GM12878 (cell line): ENCODE data around the gene DYNLT2B.

Source experiments
- ATF7 ChIP-seq: fragments of 450-650 bp; IDR thresholded peaks from 2 replicates; pipeline ENCODE4 v1.6.1; 2016; ENCODE audit warnings: low read depth, mild to moderate bottlenecking
- CBX3 ChIP-seq: fragments of 200-600 bp; sonication (generic); IDR thresholded peaks from 2 replicates; pipeline ENCODE4 v1.6.1; 2016; ENCODE audit warnings: low read depth, borderline replicate concordance
- CEBPB ChIP-seq, 2 experiments: fragments of 150-350 bp in 1 of 2; IDR thresholded peaks; 2 replicates each; pipeline ENCODE4 v1.6.1; 2012 to 2014; ENCODE audit warnings: low read depth in 2 of 2, low read length in 2 of 2, borderline replicate concordance in 1 of 2, inconsistent platforms in 1 of 2
- CHD2 ChIP-seq: IDR thresholded peaks from 2 replicates; pipeline ENCODE4 v1.6.1; 2011; ENCODE audit warnings: low read depth, low read length, improper control_type of control experiment, borderline replicate concordance
- JUNB ChIP-seq: IDR thresholded peaks from 2 replicates; pipeline ENCODE4 v1.6.1; 2016; ENCODE audit warnings: antibody characterized with exemption, mild to moderate bottlenecking
- MTA2 ChIP-seq: fragments of 450-650 bp; IDR thresholded peaks from 2 replicates; pipeline ENCODE4 v1.6.1; 2016; ENCODE audit warnings: low read depth, mild to moderate bottlenecking, moderate library complexity
- MYC ChIP-seq: IDR thresholded peaks from 2 replicates; pipeline ENCODE4 v1.6.1; 2011; ENCODE audit warnings: mild to moderate bottlenecking, low read length, moderate library complexity, inconsistent platforms; ENCODE audit not compliant: insufficient read depth, insufficient replicate concordance, insufficient read length, severe bottlenecking
- POLR2A ChIP-seq: IDR thresholded peaks from 2 replicates; pipeline ENCODE4 v1.6.1; 2011; ENCODE audit warnings: low read depth, mild to moderate bottlenecking, low read length
- RAD21 ChIP-seq: IDR thresholded peaks from 2 replicates; pipeline ENCODE4 v1.6.1; 2011; ENCODE audit warnings: mild to moderate bottlenecking, low read depth, low read length, moderate library complexity; ENCODE audit not compliant: insufficient read depth
- RCOR1 ChIP-seq: conservative IDR thresholded peaks from 2 replicates; pipeline ENCODE4 v1.6.1; 2012; ENCODE audit warnings: low read depth, low read length, improper control_type of control experiment
- SMC3 ChIP-seq: IDR thresholded peaks from 2 replicates; pipeline ENCODE4 v1.6.1; 2011; ENCODE audit warnings: low read length, improper control_type of control experiment, borderline replicate concordance
- TCF7 ChIP-seq: IDR thresholded peaks from 2 replicates; pipeline ENCODE4 v1.6.1; 2014; ENCODE audit warnings: antibody characterized with exemption, borderline replicate concordance
- YY1 ChIP-seq: IDR thresholded peaks from 2 replicates; pipeline ENCODE4 v1.6.1; 2011; ENCODE audit warnings: low read depth, mild to moderate bottlenecking, low read length
- TF ChIP-seq, protein P1 (sequence below), 3 experiments: IDR thresholded peaks in 2 of 3; conservative IDR thresholded peaks in 1 of 3; 2 replicates each; pipeline ENCODE4 v1.5.1; 2011; ENCODE audit warnings: low read depth in 3 of 3, low read length in 3 of 3, mild to moderate bottlenecking in 3 of 3, control low read depth in 2 of 3, moderate library complexity in 2 of 3, inconsistent platforms in 1 of 3, mixed read lengths in 1 of 3; ENCODE audit not compliant: control insufficient read depth in 2 of 3, insufficient read depth in 1 of 3; ENCODE audit errors: extremely low read depth in 1 of 3

DNA sequence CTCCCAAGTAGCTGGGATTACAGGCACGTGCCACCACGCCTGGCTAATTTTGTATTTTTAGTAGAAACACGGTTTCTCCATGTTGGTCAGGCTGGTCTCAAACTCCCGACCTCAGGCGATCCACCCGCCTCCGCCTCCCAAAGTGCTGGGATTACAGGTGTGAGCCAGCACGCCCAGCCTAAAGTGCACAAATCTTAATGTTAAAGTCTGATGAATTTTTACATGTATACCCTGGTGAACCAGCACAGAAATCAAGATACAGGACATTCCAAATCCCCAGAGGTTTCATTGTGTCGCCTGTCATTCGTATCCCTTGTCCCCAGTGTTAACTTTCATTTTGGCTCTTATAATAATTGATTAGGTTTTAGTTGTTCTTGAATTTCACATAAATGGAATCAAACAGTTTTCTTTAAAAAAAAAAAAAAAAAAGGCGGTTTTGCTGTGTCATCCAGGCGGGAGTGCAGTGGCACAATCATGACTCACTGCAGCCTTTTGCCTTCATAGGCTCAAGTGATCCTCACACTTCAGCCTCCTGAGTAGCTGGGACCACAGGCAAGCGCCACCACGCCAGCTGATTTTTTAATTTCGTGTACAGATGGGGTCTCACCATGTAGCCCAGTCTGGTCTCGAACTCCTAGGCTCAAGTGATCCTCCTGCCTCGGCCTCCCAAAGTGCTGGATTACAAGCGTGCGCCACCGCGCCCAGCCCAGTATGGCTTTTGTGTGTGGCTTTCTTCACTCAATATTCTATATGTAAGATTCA lies 21.6 kb upstream of the DYNLT2B start:
- TF ChIP-seq MTA2 = no peak
- TF ChIP-seq ATF7 = no peak
- TF ChIP-seq, protein P1, sequence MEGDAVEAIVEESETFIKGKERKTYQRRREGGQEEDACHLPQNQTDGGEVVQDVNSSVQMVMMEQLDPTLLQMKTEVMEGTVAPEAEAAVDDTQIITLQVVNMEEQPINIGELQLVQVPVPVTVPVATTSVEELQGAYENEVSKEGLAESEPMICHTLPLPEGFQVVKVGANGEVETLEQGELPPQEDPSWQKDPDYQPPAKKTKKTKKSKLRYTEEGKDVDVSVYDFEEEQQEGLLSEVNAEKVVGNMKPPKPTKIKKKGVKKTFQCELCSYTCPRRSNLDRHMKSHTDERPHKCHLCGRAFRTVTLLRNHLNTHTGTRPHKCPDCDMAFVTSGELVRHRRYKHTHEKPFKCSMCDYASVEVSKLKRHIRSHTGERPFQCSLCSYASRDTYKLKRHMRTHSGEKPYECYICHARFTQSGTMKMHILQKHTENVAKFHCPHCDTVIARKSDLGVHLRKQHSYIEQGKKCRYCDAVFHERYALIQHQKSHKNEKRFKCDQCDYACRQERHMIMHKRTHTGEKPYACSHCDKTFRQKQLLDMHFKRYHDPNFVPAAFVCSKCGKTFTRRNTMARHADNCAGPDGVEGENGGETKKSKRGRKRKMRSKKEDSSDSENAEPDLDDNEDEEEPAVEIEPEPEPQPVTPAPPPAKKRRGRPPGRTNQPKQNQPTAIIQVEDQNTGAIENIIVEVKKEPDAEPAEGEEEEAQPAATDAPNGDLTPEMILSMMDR (IDR thresholded peaks at IDR 0.05 in 2 of 3, conservative IDR thresholded peaks at IDR 0.05 in 1 of 3; ENCODE audit: control insufficient read depth in 2 of 3, extremely low read depth in 1 of 3, insufficient read depth in 1 of 3, low read depth in 3 of 3, low read length in 3 of 3) = no peak
- TF ChIP-seq CEBPB (IDR thresholded peaks at IDR 0.05; ENCODE audit: borderline replicate concordance in 1 of 2, low read depth in 2 of 2, low read length in 2 of 2) = no peak
- TF ChIP-seq RCOR1 = no peak
- TF ChIP-seq MYC = no peak
- no peak for TF ChIP-seq POLR2A
- no peak for TF ChIP-seq JUNB
- TF ChIP-seq YY1 = no peak
- no peak for TF ChIP-seq SMC3
- no peak for TF ChIP-seq CBX3
- TF ChIP-seq RAD21 = no peak
- no peak for TF ChIP-seq TCF7
- no peak for TF ChIP-seq CHD2
